SK-N-SH (cell line): ENCODE results near the gene HECW1. TPM values are rescaled to one million over a fixed set of nuclear protein-coding genes. Genes with fewer than 3 reads are reported as not detected.

Source experiments
- CTCF ChIA-PET: fragments of 300-600, 350-600 bp; formaldehyde crosslinking; extraction: SDS; loops from one replicate; lab custom pipeline; 2021; lab: Yijun Ruan, JAX
- POLR2A ChIA-PET: fragments of 350-600 bp; sonication (Branson Sonifier 250); formaldehyde crosslinking; extraction: SDS; loops from one replicate; lab custom pipeline; 2020; ENCODE audit warnings: antibody characterized with exemption, inconsistent platforms; lab: Yijun Ruan, JAX
- DNase-seq: peaks from one replicate; pipeline ENCODE4 v3.0.0; 2012
- H2AFZ ChIP-seq: fragments of 200-600 bp; sonication (generic); 2 replicates; pipeline ENCODE4 v1.8.1; 2016; ENCODE audit warnings: antibody characterized with exemption, mild to moderate bottlenecking, low read depth
- H3F3A ChIP-seq: fragments of 200-600 bp; sonication (generic); replicated peaks from 2 replicates; pipeline ENCODE3; 2016; ENCODE audit warnings: antibody characterized with exemption, mild to moderate bottlenecking; ENCODE audit not compliant: insufficient read depth
- H3K27ac ChIP-seq, 2 experiments: fragments of 200-500 bp in 1 of 2; fragments of 200-600 bp in 1 of 2; sonication (Bioruptor generic) in 1 of 2; sonication (generic), shearing (Covaris generic) in 1 of 2; 2 replicates each; pipeline versions ENCODE4 v1.5.1 to v1.6.1; 2014 to 2016; ENCODE audit warnings: low read depth in 2 of 2, inconsistent platforms in 1 of 2, low read length in 1 of 2, mild to moderate bottlenecking in 1 of 2, mixed read lengths in 1 of 2
- H3K27me3 ChIP-seq: fragments of 200-600 bp; sonication (generic), shearing (Covaris generic); 2 replicates; pipeline ENCODE4 v1.6.1; 2016; ENCODE audit warnings: mixed run types; ENCODE audit not compliant: insufficient read depth
- H3K36me3 ChIP-seq, 2 experiments: fragments of 200-500 bp in 1 of 2; fragments of 200-600 bp in 1 of 2; sonication (Bioruptor generic) in 1 of 2; sonication (generic) in 1 of 2; replicated peaks in 1 of 2; 2 replicates each; pipeline versions ENCODE3 to v1.5.1; 2014 to 2016; ENCODE audit warnings: low read length in 1 of 2, mild to moderate bottlenecking in 1 of 2; ENCODE audit not compliant: insufficient read depth in 2 of 2, control insufficient read depth in 1 of 2
- H3K4me1 ChIP-seq, 2 experiments: fragments of 200-500 bp in 1 of 2; fragments of 200-600 bp in 1 of 2; sonication (Bioruptor generic) in 1 of 2; sonication (generic), shearing (Covaris generic) in 1 of 2; 2 replicates each; pipeline versions ENCODE4 v1.5.1 to v1.6.1; 2014 to 2016; ENCODE audit warnings: low read depth in 1 of 2, low read length in 1 of 2, mixed run types in 1 of 2; ENCODE audit not compliant: insufficient read depth in 2 of 2, control insufficient read depth in 1 of 2
- H3K4me2 ChIP-seq: fragments of 200-600 bp; sonication (generic), shearing (Covaris generic); 2 replicates; pipeline ENCODE4 v1.6.1; 2017; ENCODE audit warnings: mixed run types
- H3K4me3 ChIP-seq, 2 experiments: fragments of 200-500 bp in 1 of 2; fragments of 200-600 bp in 1 of 2; sonication (Bioruptor generic) in 1 of 2; sonication (generic), shearing (Covaris generic) in 1 of 2; 2 replicates each; pipeline versions ENCODE4 v1.5.1 to v1.8.1; 2014 to 2016; ENCODE audit warnings: low read depth in 2 of 2, inconsistent platforms in 1 of 2, low read length in 1 of 2, mild to moderate bottlenecking in 1 of 2, mixed read lengths in 1 of 2, moderate library complexity in 1 of 2
- H3K79me2 ChIP-seq: fragments of 200-600 bp; sonication (generic); 2 replicates; pipeline ENCODE4 v1.8.1; 2017; ENCODE audit warnings: mild to moderate bottlenecking; ENCODE audit not compliant: insufficient read depth
- H3K9ac ChIP-seq: fragments of 200-600 bp; sonication (generic); 2 replicates; pipeline ENCODE4 v1.6.1; 2017; ENCODE audit warnings: mixed run types
- H3K9me2 ChIP-seq: fragments of 200-600 bp; sonication (generic); 2 replicates; pipeline ENCODE4 v1.6.1; 2017; ENCODE audit warnings: mixed run types
- H3K9me3 ChIP-seq: fragments of 200-600 bp; sonication (generic); 2 replicates; pipeline ENCODE4 v1.6.1; 2017; ENCODE audit warnings: mixed run types, mild to moderate bottlenecking, moderate library complexity
- H4K20me1 ChIP-seq: fragments of 200-600 bp; sonication (generic); 2 replicates; pipeline ENCODE4 v1.6.1; 2017; ENCODE audit warnings: mild to moderate bottlenecking, mixed run types; ENCODE audit not compliant: insufficient read depth
- ELF1 ChIP-seq: IDR thresholded peaks from 2 replicates; pipeline ENCODE4 v1.4.0; 2012
- EZH2phosphoT487 ChIP-seq: fragments of 200-600 bp; sonication (generic); IDR thresholded peaks from 2 replicates; pipeline ENCODE4 v1.6.1; 2017; ENCODE audit warnings: low read depth, mixed run types, mild to moderate bottlenecking, antibody characterized with exemption, moderate library complexity, borderline replicate concordance
- FOSL2 ChIP-seq: IDR thresholded peaks from 2 replicates; pipeline ENCODE4 v1.4.0; 2012; ENCODE audit warnings: low read depth, mild to moderate bottlenecking, moderate library complexity, borderline replicate concordance
- FOXJ3 ChIP-seq: sonication (generic); formaldehyde crosslinking; IDR thresholded peaks from 2 replicates; pipeline ENCODE4 v1.5.1; 2020; ENCODE audit warnings: mild to moderate bottlenecking, missing genetic modification reagents
- FOXM1 ChIP-seq: IDR thresholded peaks from 2 replicates; pipeline ENCODE4 v1.4.0; 2012; ENCODE audit warnings: low read depth, mild to moderate bottlenecking
- GATA2 ChIP-seq: sonication (generic); formaldehyde crosslinking; IDR thresholded peaks from 2 replicates; pipeline ENCODE4 v1.5.0; 2020; ENCODE audit warnings: mild to moderate bottlenecking, missing genetic modification reagents
- MEF2A ChIP-seq: IDR thresholded peaks from 2 replicates; pipeline ENCODE4 v1.4.0; 2012; ENCODE audit warnings: low read depth, borderline replicate concordance
- MXI1 ChIP-seq: IDR thresholded peaks from 2 replicates; pipeline ENCODE4 v1.6.1; 2012; ENCODE audit warnings: mild to moderate bottlenecking, low read depth, low read length, improper control_type of control experiment
- NRF1 ChIP-seq: IDR thresholded peaks from 2 replicates; pipeline ENCODE4 v1.6.1; 2012; ENCODE audit warnings: low read depth, mild to moderate bottlenecking, low read length
- POLR2AphosphoS5 ChIP-seq: IDR thresholded peaks from 2 replicates; pipeline ENCODE4 v1.6.1; 2012; ENCODE audit warnings: low read depth, low read length
- RAD21 ChIP-seq: IDR thresholded peaks from 2 replicates; pipeline ENCODE4 v1.6.1; 2012; ENCODE audit warnings: mild to moderate bottlenecking, low read length
- RFX5 ChIP-seq: IDR thresholded peaks from 2 replicates; pipeline ENCODE4 v1.6.1; 2012; ENCODE audit warnings: mild to moderate bottlenecking, improper control_type of control experiment, low read length
- SIN3A ChIP-seq: IDR thresholded peaks from 2 replicates; pipeline ENCODE4 v1.6.1; 2012; ENCODE audit warnings: low read depth, mild to moderate bottlenecking, low read length, moderate library complexity, borderline replicate concordance
- SMC3 ChIP-seq: IDR thresholded peaks from 2 replicates; pipeline ENCODE4 v1.6.1; 2012; ENCODE audit warnings: low read depth, low read length, improper control_type of control experiment
- TAF1 ChIP-seq: IDR thresholded peaks from 2 replicates; pipeline ENCODE4 v1.6.1; 2012; ENCODE audit warnings: low read depth, mild to moderate bottlenecking, low read length, moderate library complexity, borderline replicate concordance
- WGBS: methylation state at CpG from one replicate; pipeline ENCODE4 v1.1.6; 2017; ENCODE audit warnings: low lambda C conversion rate; 5-methylcytosine and 5-hydroxymethylcytosine counted together
- polyA plus RNA-seq, 3 experiments: library from polyadenylated mRNA; depleted of rRNA; stranded (reverse); fragments of >200 nt; gene quantifications; 2 replicates each; pipeline ENCODE4 v1.2.3, GENCODE V29; 2012
- TF ChIP-seq, protein P1 (sequence below): IDR thresholded peaks from 2 replicates; pipeline ENCODE4 v1.4.0; 2012; ENCODE audit warnings: low read depth
- TF ChIP-seq, protein P2 (sequence below): IDR thresholded peaks from 2 replicates; pipeline ENCODE4 v1.6.1; 2012; ENCODE audit warnings: mild to moderate bottlenecking, low read depth, low read length, moderate library complexity
- TF ChIP-seq, protein P3 (sequence below): IDR thresholded peaks from 2 replicates; pipeline ENCODE4 v1.4.0; 2012; ENCODE audit warnings: low read depth, borderline replicate concordance
- TF ChIP-seq, protein P4 (sequence below): fragments of 200-600 bp; sonication (generic); IDR thresholded peaks from 2 replicates; pipeline ENCODE4 v1.6.1; 2017; ENCODE audit warnings: antibody characterized with exemption, mild to moderate bottlenecking, moderate library complexity

Gene HECW1
- polyA plus RNA-seq, 1 of the 3 experiments (the other 2 are of a cell fraction): not detected

DNA sequence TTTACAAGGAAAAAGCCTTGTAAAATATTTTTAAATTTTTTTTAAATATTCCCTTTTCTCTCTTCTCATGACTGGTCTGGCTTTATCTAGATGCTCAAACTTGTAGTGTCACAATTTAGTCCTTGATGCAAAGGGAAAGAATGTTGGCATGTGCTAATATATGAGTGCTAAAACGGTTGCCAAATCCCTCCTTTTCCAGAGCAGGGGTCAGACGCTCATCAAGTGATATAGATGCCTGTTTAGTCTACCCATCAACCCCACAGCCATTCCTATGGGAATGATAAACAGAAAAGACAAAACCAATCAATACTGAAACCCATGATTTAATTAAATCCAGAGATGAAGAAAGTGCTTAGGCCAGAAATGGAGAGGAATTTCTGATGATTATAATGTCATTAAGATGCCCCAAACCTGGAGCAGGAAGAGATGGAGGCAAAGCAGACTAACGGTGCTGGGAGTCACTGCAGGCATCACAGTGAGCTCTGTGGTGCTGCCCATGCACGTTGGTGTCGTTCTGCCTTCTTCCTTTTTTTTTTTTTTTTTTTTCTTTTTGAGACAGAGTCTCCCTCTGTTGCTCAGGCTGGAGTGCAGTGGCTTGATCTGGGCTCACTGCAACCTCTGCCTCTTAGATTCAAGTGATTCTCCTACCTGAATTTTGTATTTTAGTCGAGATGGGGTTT lies 260.4 kb downstream of the HECW1 start:
- no peaks in the 10 kb centered on the region for H3K9me2 ChIP-seq
- ChIA-PET CTCF (interaction anchor here (0.7 kb wide), 1 partner anchor 49 kb away, joined by 3 read pairs; no protein-coding TSS in a partner anchor), POLR2A (no interaction called here)
- H3K4me2 ChIP-seq: no peak overlapping the region
- no peaks in the 10 kb centered on the region for H3K79me2 ChIP-seq
- TF ChIP-seq, protein P1, sequence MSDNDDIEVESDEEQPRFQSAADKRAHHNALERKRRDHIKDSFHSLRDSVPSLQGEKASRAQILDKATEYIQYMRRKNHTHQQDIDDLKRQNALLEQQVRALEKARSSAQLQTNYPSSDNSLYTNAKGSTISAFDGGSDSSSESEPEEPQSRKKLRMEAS: no peak
- TF ChIP-seq POLR2AphosphoS5: no peak
- TF ChIP-seq MEF2A: no peak
- no peak for TF ChIP-seq SIN3A
- TF ChIP-seq NRF1: no peak
- TF ChIP-seq GATA2: no peak
- no peak overlapping the region for H3K27ac ChIP-seq
- H3F3A ChIP-seq: no peaks in the 10 kb centered on the region
- no peaks in the 10 kb centered on the region for H3K36me3 ChIP-seq
- no peak overlapping the region for H3K9ac ChIP-seq
- no peaks in the 10 kb centered on the region for H4K20me1 ChIP-seq
- H3K9me3 ChIP-seq: no peaks in the 10 kb centered on the region
- H2AFZ ChIP-seq: no peak overlapping the region
- WGBS: 13% methylated on average over 6 of the region's 6 CpGs
- H3K27me3 ChIP-seq: 0 out of 2 replicates have a peak, but pooled peaks cover 6% of the 10 kb centered on the region
- peak; percentile 40 for DNase-seq
- H3K4me3 ChIP-seq: no peak overlapping the region
- no peaks in the 10 kb centered on the region; a peak in 1 of 4 replicates for H3K4me1 ChIP-seq

DNA sequence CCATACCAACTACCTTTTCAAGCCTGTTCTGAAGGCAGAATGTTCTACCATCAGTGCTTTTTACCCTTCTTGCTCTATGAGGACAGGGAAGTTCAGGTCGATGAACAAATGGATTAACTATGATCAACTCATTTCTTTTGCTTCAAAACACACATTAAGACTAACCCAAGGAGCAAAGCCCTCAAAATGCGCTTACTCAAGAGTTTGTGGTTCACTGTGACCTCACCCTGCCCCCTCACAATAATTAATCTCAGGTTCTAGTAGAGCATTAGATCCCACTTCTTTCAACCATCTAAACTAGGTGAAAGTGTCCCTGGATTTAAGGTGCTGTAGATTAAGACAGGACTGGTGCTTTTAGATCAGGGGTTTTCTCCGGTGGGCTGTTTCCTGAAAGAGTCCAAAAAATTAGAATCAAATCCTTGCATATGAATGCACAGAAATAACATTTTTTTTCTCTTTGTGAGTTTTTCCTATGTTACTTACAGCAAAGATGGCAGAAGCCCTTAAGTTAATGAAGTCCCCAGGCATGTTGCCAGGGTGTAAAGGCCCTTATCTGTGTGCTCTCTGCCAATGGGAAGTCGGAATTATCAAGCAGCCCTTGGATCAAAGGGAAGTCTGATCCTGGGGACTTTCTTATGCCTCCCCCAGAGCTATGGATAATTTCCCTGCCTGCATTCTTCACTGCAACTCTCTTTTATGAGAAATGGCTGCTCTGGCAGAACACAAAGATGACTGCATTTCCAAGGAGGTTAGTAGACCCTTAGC lies 264.9 kb downstream of the HECW1 start:
- H3K4me1 ChIP-seq: no peaks in the 10 kb centered on the region; a peak in 1 of 4 replicates
- H3K4me3 ChIP-seq: no peak overlapping the region
- no peak for DNase-seq
- H3K9me3 ChIP-seq: no peaks in the 10 kb centered on the region
- POLR2A ChIA-PET: no interaction called here
- 0 out of 2 replicates have a peak, but pooled peaks cover 18% of the 10 kb centered on the region for H3K27me3 ChIP-seq
- H3K27ac ChIP-seq: no peak overlapping the region
- CTCF ChIA-PET: interaction anchor here (1.5 kb wide), 1 partner anchor 10 kb away, joined by 4 read pairs; no protein-coding TSS in a partner anchor
- no peaks in the 10 kb centered on the region for H3K9me2 ChIP-seq
- no peak overlapping the region for H3K4me2 ChIP-seq
- no peak for TF ChIP-seq ELF1
- TF ChIP-seq, protein P2, sequence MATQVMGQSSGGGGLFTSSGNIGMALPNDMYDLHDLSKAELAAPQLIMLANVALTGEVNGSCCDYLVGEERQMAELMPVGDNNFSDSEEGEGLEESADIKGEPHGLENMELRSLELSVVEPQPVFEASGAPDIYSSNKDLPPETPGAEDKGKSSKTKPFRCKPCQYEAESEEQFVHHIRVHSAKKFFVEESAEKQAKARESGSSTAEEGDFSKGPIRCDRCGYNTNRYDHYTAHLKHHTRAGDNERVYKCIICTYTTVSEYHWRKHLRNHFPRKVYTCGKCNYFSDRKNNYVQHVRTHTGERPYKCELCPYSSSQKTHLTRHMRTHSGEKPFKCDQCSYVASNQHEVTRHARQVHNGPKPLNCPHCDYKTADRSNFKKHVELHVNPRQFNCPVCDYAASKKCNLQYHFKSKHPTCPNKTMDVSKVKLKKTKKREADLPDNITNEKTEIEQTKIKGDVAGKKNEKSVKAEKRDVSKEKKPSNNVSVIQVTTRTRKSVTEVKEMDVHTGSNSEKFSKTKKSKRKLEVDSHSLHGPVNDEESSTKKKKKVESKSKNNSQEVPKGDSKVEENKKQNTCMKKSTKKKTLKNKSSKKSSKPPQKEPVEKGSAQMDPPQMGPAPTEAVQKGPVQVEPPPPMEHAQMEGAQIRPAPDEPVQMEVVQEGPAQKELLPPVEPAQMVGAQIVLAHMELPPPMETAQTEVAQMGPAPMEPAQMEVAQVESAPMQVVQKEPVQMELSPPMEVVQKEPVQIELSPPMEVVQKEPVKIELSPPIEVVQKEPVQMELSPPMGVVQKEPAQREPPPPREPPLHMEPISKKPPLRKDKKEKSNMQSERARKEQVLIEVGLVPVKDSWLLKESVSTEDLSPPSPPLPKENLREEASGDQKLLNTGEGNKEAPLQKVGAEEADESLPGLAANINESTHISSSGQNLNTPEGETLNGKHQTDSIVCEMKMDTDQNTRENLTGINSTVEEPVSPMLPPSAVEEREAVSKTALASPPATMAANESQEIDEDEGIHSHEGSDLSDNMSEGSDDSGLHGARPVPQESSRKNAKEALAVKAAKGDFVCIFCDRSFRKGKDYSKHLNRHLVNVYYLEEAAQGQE: no peak
- TF ChIP-seq FOXJ3 (CRISPR knock-in tag): no peak
- no peak for TF ChIP-seq SMC3
- no peak for TF ChIP-seq NRF1
- TF ChIP-seq, protein P3, sequence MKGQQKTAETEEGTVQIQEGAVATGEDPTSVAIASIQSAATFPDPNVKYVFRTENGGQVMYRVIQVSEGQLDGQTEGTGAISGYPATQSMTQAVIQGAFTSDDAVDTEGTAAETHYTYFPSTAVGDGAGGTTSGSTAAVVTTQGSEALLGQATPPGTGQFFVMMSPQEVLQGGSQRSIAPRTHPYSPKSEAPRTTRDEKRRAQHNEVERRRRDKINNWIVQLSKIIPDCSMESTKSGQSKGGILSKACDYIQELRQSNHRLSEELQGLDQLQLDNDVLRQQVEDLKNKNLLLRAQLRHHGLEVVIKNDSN: no peak
- no peak for TF ChIP-seq FOXM1
- TF ChIP-seq RAD21: no peak
- no peak for TF ChIP-seq TAF1
- TF ChIP-seq FOSL2: no peak
- no peak for TF ChIP-seq MXI1
- no peak for TF ChIP-seq EZH2phosphoT487
- TF ChIP-seq RFX5: no peak
- TF ChIP-seq, protein P4, sequence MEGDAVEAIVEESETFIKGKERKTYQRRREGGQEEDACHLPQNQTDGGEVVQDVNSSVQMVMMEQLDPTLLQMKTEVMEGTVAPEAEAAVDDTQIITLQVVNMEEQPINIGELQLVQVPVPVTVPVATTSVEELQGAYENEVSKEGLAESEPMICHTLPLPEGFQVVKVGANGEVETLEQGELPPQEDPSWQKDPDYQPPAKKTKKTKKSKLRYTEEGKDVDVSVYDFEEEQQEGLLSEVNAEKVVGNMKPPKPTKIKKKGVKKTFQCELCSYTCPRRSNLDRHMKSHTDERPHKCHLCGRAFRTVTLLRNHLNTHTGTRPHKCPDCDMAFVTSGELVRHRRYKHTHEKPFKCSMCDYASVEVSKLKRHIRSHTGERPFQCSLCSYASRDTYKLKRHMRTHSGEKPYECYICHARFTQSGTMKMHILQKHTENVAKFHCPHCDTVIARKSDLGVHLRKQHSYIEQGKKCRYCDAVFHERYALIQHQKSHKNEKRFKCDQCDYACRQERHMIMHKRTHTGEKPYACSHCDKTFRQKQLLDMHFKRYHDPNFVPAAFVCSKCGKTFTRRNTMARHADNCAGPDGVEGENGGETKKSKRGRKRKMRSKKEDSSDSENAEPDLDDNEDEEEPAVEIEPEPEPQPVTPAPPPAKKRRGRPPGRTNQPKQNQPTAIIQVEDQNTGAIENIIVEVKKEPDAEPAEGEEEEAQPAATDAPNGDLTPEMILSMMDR: no peak
- no peak overlapping the region for H2AFZ ChIP-seq
- H3K36me3 ChIP-seq: no peaks in the 10 kb centered on the region
- 34% methylated on average over 4 of the region's 4 CpGs for WGBS
- no peak overlapping the region for H3K9ac ChIP-seq
- H4K20me1 ChIP-seq: no peaks in the 10 kb centered on the region
- no peaks in the 10 kb centered on the region for H3K79me2 ChIP-seq
- H3F3A ChIP-seq: no peaks in the 10 kb centered on the region
